ENCODE results near the gene CC2D2B.
"Not testable (repeated sequence)": the region's sequence is repeated elsewhere in the genome, so short reads cannot be mapped to it uniquely, and the experiment has no call there.

Gene CC2D2B

GRCh38 chr10:96022739-96023138 is 115.0 kb downstream of the CC2D2B start:
- no peak for DNase-seq

- no peak for DNase-seq
Observed at GRCh38 chr10:96023168-96023567, 115.4 kb downstream of the CC2D2B start.

- peak in 1 of 2 donors; percentile 5 for DNase-seq
Observed at GRCh38 chr10:96025566-96025965, 117.8 kb downstream of the CC2D2B start.

- no peak for DNase-seq
Observed at GRCh38 chr10:96034625-96035024, 126.8 kb downstream of the CC2D2B start.

GRCh38 chr10:96038476-96039387 is 131.0 kb downstream of the CC2D2B start:
- DNase-seq: no peak

GRCh38 chr10:96041146-96041545 is 133.4 kb downstream of the CC2D2B start:
- no peak for DNase-seq

GRCh38 chr10:96043033-96043892 is 135.5 kb downstream of the CC2D2B start, which contains the start of gene CCNJ:
Gene CCNJ, plus strand, starts transcription at chr10:96043583. Its CDS starts 811 bp downstream, at chr10:96044394.
- DNase-seq: peak; percentile 83 to 90

GRCh38 chr10:96043893-96044715 is 136.3 kb downstream of the CC2D2B start:
- DNase-seq: peak; percentile 48 to 53

- DNase-seq: peak; percentile 76 to 83
Observed at GRCh38 chr10:96044736-96045135, 137.0 kb downstream of the CC2D2B start.

GRCh38 chr10:96046546-96046945 is 138.8 kb downstream of the CC2D2B start:
- no peak for DNase-seq

- no peak for DNase-seq
Observed at GRCh38 chr10:96047004-96047649, 139.4 kb downstream of the CC2D2B start.

GRCh38 chr10:96047925-96048324 is 140.2 kb downstream of the CC2D2B start:
- not testable (repeated sequence) for DNase-seq

- DNase-seq: no peak
Observed at GRCh38 chr10:96049340-96049739, 141.6 kb downstream of the CC2D2B start.

- DNase-seq: no peak
Observed at GRCh38 chr10:96053985-96054384, 146.2 kb downstream of the CC2D2B start.

- no peak for DNase-seq
Observed at GRCh38 chr10:96056787-96057186, 149.0 kb downstream of the CC2D2B start.

- no peak for DNase-seq
Observed at GRCh38 chr10:96061232-96061631, 153.5 kb downstream of the CC2D2B start.

GRCh38 chr10:96072674-96073073 is 164.9 kb downstream of the CC2D2B start:
- DNase-seq: no peak

GRCh38 chr10:96073722-96074121 is 165.9 kb downstream of the CC2D2B start:
- DNase-seq: peak in 1 of 2 donors; percentile 4

- DNase-seq: peak in 1 of 2 donors; percentile 43
Observed at GRCh38 chr10:96074776-96075175, 167.0 kb downstream of the CC2D2B start.

GRCh38 chr10:96075977-96076376 is 168.2 kb downstream of the CC2D2B start:
- no peak for DNase-seq

- DNase-seq: no peak
Observed at GRCh38 chr10:96077156-96077555, 169.4 kb downstream of the CC2D2B start.

GRCh38 chr10:96082153-96082552 is 174.4 kb downstream of the CC2D2B start:
- DNase-seq: no peak
